H1 (cell line): ENCODE measurements around the gene MSH5. TPM values are rescaled to one million over a fixed set of nuclear protein-coding genes. Genes with fewer than 3 reads are reported as not detected.

Experiments used
- CTCF ChIA-PET: fragments of 300-600 bp; sonication (Branson Sonifier 250); formaldehyde crosslinking; loops from one replicate; lab custom pipeline; 2021; ENCODE audit not compliant: partially characterized antibody; lab: Charles Lee
- POLR2A ChIA-PET: fragments of 300-600 bp; sonication (Branson Sonifier 250); formaldehyde crosslinking; loops from one replicate; lab custom pipeline; 2021; ENCODE audit warnings: inconsistent platforms; ENCODE audit not compliant: partially characterized antibody; lab: Charles Lee
- DNase-seq, 2 experiments: peaks; one replicate each; pipeline versions ENCODE4 v3.0.0 to v3.0.0-alpha.2; 2010 to 2022; ENCODE audit warnings: low spot score in 2 of 2, low read depth in 1 of 2, mixed read lengths in 1 of 2
- FAIRE-seq: peaks from 2 replicates; lab custom pipeline; 2011; peaks lifted over from hg19 to GRCh38; lab: Jason Lieb, UNC
- H2AFZ ChIP-seq: 2 replicates; pipeline ENCODE4 v1.8.1; 2012; ENCODE audit warnings: low read length, inconsistent platforms
- H2AK5ac ChIP-seq: 2 replicates; pipeline ENCODE4 v1.6.1; 2013; ENCODE audit warnings: low read depth, low read length
- H2BK120ac ChIP-seq: replicated peaks from 2 replicates; pipeline ENCODE3; 2013; ENCODE audit warnings: low read depth, low read length, inconsistent platforms
- H2BK12ac ChIP-seq: 2 replicates; pipeline ENCODE4 v1.6.1; 2013; ENCODE audit warnings: low read depth, low read length
- H2BK15ac ChIP-seq: 2 replicates; pipeline ENCODE4 v1.6.1; 2013; ENCODE audit warnings: low read length
- H2BK20ac ChIP-seq: 2 replicates; pipeline ENCODE4 v1.6.1; 2013; ENCODE audit warnings: low read length
- H2BK5ac ChIP-seq: 2 replicates; pipeline ENCODE4 v1.6.1; 2013; ENCODE audit warnings: low read depth, low read length
- H3K14ac ChIP-seq: 2 replicates; pipeline ENCODE4 v1.6.1; 2013; ENCODE audit warnings: inconsistent platforms; ENCODE audit not compliant: insufficient read length
- H3K18ac ChIP-seq: 2 replicates; pipeline ENCODE4 v1.6.1; 2013; ENCODE audit warnings: low read length; ENCODE audit errors: extremely low read depth
- H3K23ac ChIP-seq: 2 replicates; pipeline ENCODE4 v1.6.1; 2013; ENCODE audit warnings: inconsistent platforms; ENCODE audit not compliant: insufficient read length
- H3K23me2 ChIP-seq: 2 replicates; pipeline ENCODE4 v1.6.1; 2013; ENCODE audit warnings: low read depth, low read length
- H3K27ac ChIP-seq: 2 replicates; pipeline ENCODE4 v1.6.1; 2011; ENCODE audit warnings: low read depth, low read length, inconsistent platforms
- H3K27me3 ChIP-seq, 4 experiments: replicated peaks in 1 of 4; 1 replicate in 1 of 4; 2 replicates in 3 of 4; pipeline versions ENCODE4 v1.6.1 to v1.8.1; 2011 to 2013; ENCODE audit warnings: low read length in 3 of 4, mild to moderate bottlenecking in 3 of 4, inconsistent platforms in 2 of 4, mixed read lengths in 2 of 4, moderate library complexity in 1 of 4; ENCODE audit not compliant: control insufficient read depth in 3 of 4, insufficient read depth in 3 of 4; ENCODE audit errors: extremely low read depth in 1 of 4
- H3K36me3 ChIP-seq, 4 experiments: 2 replicates each; pipeline versions ENCODE4 v1.6.1 to v1.8.1; 2011 to 2013; ENCODE audit warnings: mild to moderate bottlenecking in 4 of 4, low read length in 3 of 4, moderate library complexity in 2 of 4, control low read depth in 1 of 4, inconsistent platforms in 1 of 4; ENCODE audit not compliant: insufficient read depth in 4 of 4, control insufficient read depth in 2 of 4
- H3K4ac ChIP-seq: replicated peaks from 2 replicates; pipeline ENCODE3; 2013; ENCODE audit warnings: low read length, low read depth, mixed read lengths, inconsistent platforms; ENCODE audit not compliant: insufficient read length
- H3K4me1 ChIP-seq, 4 experiments: replicated peaks in 1 of 4; 1 replicate in 1 of 4; 2 replicates in 3 of 4; pipeline versions ENCODE4 v1.6.1 to v1.8.1; 2011 to 2013; ENCODE audit warnings: low read length in 3 of 4, inconsistent platforms in 2 of 4, mixed read lengths in 1 of 4; ENCODE audit not compliant: insufficient read depth in 4 of 4, control insufficient read depth in 3 of 4
- H3K4me2 ChIP-seq, 2 experiments: 2 replicates each; pipeline versions ENCODE4 v1.6.1 to v1.8.1; 2011 to 2013; ENCODE audit warnings: low read depth in 2 of 2, low read length in 2 of 2, control low read depth in 1 of 2, inconsistent platforms in 1 of 2, mild to moderate bottlenecking in 1 of 2; ENCODE audit not compliant: insufficient read depth in 1 of 2
- H3K4me3 ChIP-seq, 4 experiments: fragments of 200-600, 300-600 bp in 1 of 4; sonication (generic), shearing (Covaris generic), sonication (Bioruptor Twin) in 1 of 4; 2 replicates each; pipeline versions ENCODE4 v1.5.1 to v1.8.1; 2011 to 2016; ENCODE audit warnings: low read length in 4 of 4, low read depth in 3 of 4, control low read depth in 2 of 4, inconsistent platforms in 2 of 4, mild to moderate bottlenecking in 2 of 4, mixed read lengths in 1 of 4, moderate library complexity in 1 of 4; ENCODE audit not compliant: insufficient read depth in 2 of 4; ENCODE audit errors: extremely low read depth in 1 of 4
- H3K56ac ChIP-seq: replicated peaks from 2 replicates; pipeline ENCODE3; 2013; ENCODE audit warnings: low read depth, mild to moderate bottlenecking, mixed read lengths, low read length, inconsistent platforms; ENCODE audit not compliant: insufficient read length
- H3K79me1 ChIP-seq: 2 replicates; pipeline ENCODE4 v1.6.1; 2013; ENCODE audit warnings: low read depth, low read length, control low read depth
- H3K79me2 ChIP-seq, 2 experiments: 2 replicates each; pipeline versions ENCODE4 v1.6.1 to v1.8.1; 2012 to 2013; ENCODE audit warnings: low read length in 2 of 2, mild to moderate bottlenecking in 2 of 2, inconsistent platforms in 1 of 2; ENCODE audit not compliant: insufficient read depth in 2 of 2, control insufficient read depth in 1 of 2
- H3K9ac ChIP-seq, 4 experiments: replicated peaks in 1 of 4; 1 replicate in 1 of 4; 2 replicates in 3 of 4; pipeline versions ENCODE4 v1.6.1 to v1.8.1; 2011 to 2013; ENCODE audit warnings: low read depth in 3 of 4, low read length in 3 of 4, control low read depth in 2 of 4, mild to moderate bottlenecking in 2 of 4, moderate library complexity in 2 of 4, inconsistent platforms in 1 of 4; ENCODE audit errors: extremely low read depth in 1 of 4
- H3K9me3 ChIP-seq, 2 experiments: 2 replicates each; pipeline versions ENCODE4 v1.6.1 to v1.8.1; 2012 to 2013; ENCODE audit warnings: mild to moderate bottlenecking in 2 of 2, moderate library complexity in 2 of 2, control low read depth in 1 of 2, inconsistent platforms in 1 of 2, low read depth in 1 of 2, low read length in 1 of 2, mixed read lengths in 1 of 2; ENCODE audit not compliant: insufficient read depth in 2 of 2
- H4K20me1 ChIP-seq, 2 experiments: replicated peaks in 1 of 2; 2 replicates each; pipeline versions ENCODE3 to v1.8.1; 2011 to 2013; ENCODE audit warnings: inconsistent platforms in 2 of 2, low read length in 2 of 2, mild to moderate bottlenecking in 1 of 2; ENCODE audit not compliant: insufficient read depth in 2 of 2, control insufficient read depth in 1 of 2
- H4K5ac ChIP-seq: 2 replicates; pipeline ENCODE4 v1.6.1; 2013; ENCODE audit warnings: low read length, low read depth, mixed read lengths, inconsistent platforms; ENCODE audit not compliant: insufficient read length
- H4K8ac ChIP-seq: 2 replicates; pipeline ENCODE4 v1.8.0; 2013; ENCODE audit warnings: mild to moderate bottlenecking, moderate library complexity, low read length, inconsistent platforms; ENCODE audit not compliant: insufficient read depth; ENCODE audit errors: extremely low read depth
- H4K91ac ChIP-seq: replicated peaks from 2 replicates; pipeline ENCODE3; 2013; ENCODE audit warnings: low read length, mixed read lengths, inconsistent platforms; ENCODE audit not compliant: insufficient read length
- ASH2L ChIP-seq: fragments of 200-600, 300-600 bp; sonication (generic); IDR thresholded peaks from one replicate; pipeline ENCODE4 v1.7.1; 2017; ENCODE audit warnings: low read length
- SP1 ChIP-seq: IDR thresholded peaks from 2 replicates; pipeline ENCODE4 v1.6.1; 2011; ENCODE audit warnings: low read depth, low read length
- SP2 ChIP-seq: IDR thresholded peaks from 2 replicates; pipeline ENCODE4 v1.6.1; 2012; ENCODE audit warnings: mild to moderate bottlenecking, low read length, inconsistent platforms
- TCF12 ChIP-seq: IDR thresholded peaks from 2 replicates; pipeline ENCODE4 v1.6.1; 2011; ENCODE audit warnings: low read depth, mild to moderate bottlenecking, low read length
- WGBS, 2 experiments: shearing (Covaris generic) in 1 of 2; methylation state at CpG; one replicate each; pipeline versions ENCODE4 v1.1.6 to v1.1.7; 2013 to 2015; ENCODE audit warnings: low lambda C conversion rate in 2 of 2, mixed read lengths in 2 of 2, inconsistent platforms in 1 of 2, low coverage in 1 of 2, missing lambda C conversion rate in 1 of 2; ENCODE audit not compliant: insufficient replicate concordance in 2 of 2, insufficient coverage in 1 of 2, insufficient read length in 1 of 2; ENCODE audit errors: extremely low coverage in 1 of 2, missing lambda C conversion rate in 1 of 2; 5-methylcytosine and 5-hydroxymethylcytosine counted together
- polyA plus RNA-seq, 7 experiments: library from polyadenylated mRNA; depleted of rRNA in 3 of 7; stranded (reverse) in 5 of 7; unstranded in 2 of 7; fragments of >200 nt in 5 of 7; fragments of 200-250 nt in 2 of 7; gene quantifications; 1 replicate in 5 of 7; 2 replicates in 1 of 7; 4 replicates in 1 of 7; pipeline versions ENCODE4 v1.2.1 to v1.2.3, GENCODE V29; 2011 to 2013; ENCODE audit warnings: missing spikeins in 2 of 7, mixed read lengths in 2 of 7
- total RNA-seq: library from RNA; stranded (reverse); fragmentation: NEBNext Ultra II Directional; extraction: Animal tissue kit (Norgen Biotek cat#: 25700); gene quantifications from 2 replicates; pipeline ENCODE4 v1.2.1, GENCODE V29; 2021

The MSH5 gene
- total and polyA plus RNA-seq, 2 of the 8 experiments (the other 6 are each of a cell fraction or from before 2014, with no cell fraction given): 25.3 to 26.5 TPM

DNA sequence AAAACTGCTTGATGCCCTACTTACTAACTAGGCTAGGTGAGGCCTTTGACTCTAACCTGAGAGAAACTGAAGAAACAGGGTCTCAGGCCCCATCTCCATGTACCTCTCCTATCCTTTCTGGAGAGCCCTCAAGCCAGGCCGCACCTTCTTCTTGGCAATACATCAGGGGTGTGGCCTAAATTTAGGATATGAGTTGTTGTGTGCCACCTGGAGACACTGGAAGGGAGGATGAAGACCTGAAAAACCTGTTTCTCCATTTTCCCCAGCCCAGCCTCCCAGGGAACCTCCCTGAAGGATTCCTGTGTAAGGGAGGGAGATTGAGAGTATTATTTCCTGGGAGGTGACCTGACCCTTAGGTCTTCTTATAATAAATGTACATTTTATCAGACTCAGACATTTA lies 21.5 kb upstream of the MSH5 start:
- Histone ChIP-seq H3K4me2 (0 out of 4 replicates have a peak overlapping the region, but pooled peaks of 1 of the 2 experiments have one; percentile 45), H3K4me3 (peak overlapping the region in 2 of 4 experiments; percentile 9 to 20; a peak in 3 of 8 replicates), H3K14ac (no peak overlapping the region), H3K79me2 (no peaks in the 10 kb centered on the region), H3K79me1 (no peaks in the 10 kb centered on the region), H3K36me3 (no peaks in the 10 kb centered on the region), H3K18ac (no peak overlapping the region), H2BK15ac (no peak overlapping the region), H2BK20ac (no peak overlapping the region), H2BK12ac (no peak overlapping the region), H2AK5ac (no peak overlapping the region), H4K5ac (no peak overlapping the region), H2AFZ (no peak overlapping the region), H2BK120ac (no peak overlapping the region), H3K23me2 (no peaks in the 10 kb centered on the region), H3K27ac (no peak overlapping the region), H4K20me1 (no peaks in the 10 kb centered on the region), H3K4ac (no peak overlapping the region), H3K23ac (no peak overlapping the region), H3K27me3 (no peaks in the 10 kb centered on the region; a peak in 1 of 7 replicates), H2BK5ac (no peak overlapping the region), H3K9me3 (no peaks in the 10 kb centered on the region), H4K8ac (no peak overlapping the region), H3K4me1 (peaks cover 11 to 29% (median 27%) of the 10 kb centered on the region in 4 experiments), H3K56ac (no peak overlapping the region), H4K91ac (no peak overlapping the region), H3K9ac (no peak overlapping the region)
- FAIRE-seq (no peak), DNase-seq (no peak)
- 70% methylated on average over 1 of the region's 1 CpG; no CpG with 5 or more reads in 1 of the 2 experiments for WGBS, 2 experiments
- ChIA-PET CTCF (interaction anchor here (1.0 to 1.4 kb wide), 5 partner anchors 12 to 73 kb away, joined by 3 to 5 read pairs (median 3); partner anchors contain the start of gene LY6G5B), POLR2A (interaction anchor here (1.0 to 3.5 kb wide), 3 partner anchors 17 to 78 kb away, joined by 3 to 10 read pairs (median 5); partner anchors contain the start of gene MSH5)
- 0 out of 2 replicates have a peak, but pooled peaks have one; percentile 22 for TF ChIP-seq TCF12
- peak; percentile 72 for TF ChIP-seq SP1
- TF ChIP-seq ASH2L: peak; percentile 43
- no peak for TF ChIP-seq SP2
